GM12875 (cell line): ENCODE measurements around the gene NKX1-1.

Experiments used
- H3K4me3 ChIP-seq: one replicate; pipeline ENCODE4 v1.5.1; 2011; ENCODE audit warnings: low read depth, low read length, control low read depth
- TF ChIP-seq, protein P1 (sequence below): IDR thresholded peaks from 2 replicates; pipeline ENCODE4 v1.5.1; 2011; ENCODE audit warnings: low read depth, mild to moderate bottlenecking, control low read depth, inconsistent platforms, low read length, moderate library complexity, borderline replicate concordance; ENCODE audit not compliant: insufficient read depth

NKX1-1 gene

DNA sequence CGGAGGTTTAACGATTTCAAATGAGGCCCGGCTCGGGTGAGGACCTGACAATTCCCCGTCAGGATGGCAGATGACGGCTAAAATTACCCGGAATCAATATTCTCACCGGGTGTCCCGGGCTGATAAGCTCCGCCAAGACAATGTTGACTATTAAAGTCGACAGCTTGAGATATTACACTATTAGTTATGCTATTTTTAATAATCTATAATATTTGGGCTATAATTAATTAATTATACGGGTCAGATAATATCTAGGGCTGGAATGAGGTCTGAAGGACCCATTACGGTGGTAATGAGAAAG is 9.4 kb upstream of the NKX1-1 start:
- TF ChIP-seq, protein P1, sequence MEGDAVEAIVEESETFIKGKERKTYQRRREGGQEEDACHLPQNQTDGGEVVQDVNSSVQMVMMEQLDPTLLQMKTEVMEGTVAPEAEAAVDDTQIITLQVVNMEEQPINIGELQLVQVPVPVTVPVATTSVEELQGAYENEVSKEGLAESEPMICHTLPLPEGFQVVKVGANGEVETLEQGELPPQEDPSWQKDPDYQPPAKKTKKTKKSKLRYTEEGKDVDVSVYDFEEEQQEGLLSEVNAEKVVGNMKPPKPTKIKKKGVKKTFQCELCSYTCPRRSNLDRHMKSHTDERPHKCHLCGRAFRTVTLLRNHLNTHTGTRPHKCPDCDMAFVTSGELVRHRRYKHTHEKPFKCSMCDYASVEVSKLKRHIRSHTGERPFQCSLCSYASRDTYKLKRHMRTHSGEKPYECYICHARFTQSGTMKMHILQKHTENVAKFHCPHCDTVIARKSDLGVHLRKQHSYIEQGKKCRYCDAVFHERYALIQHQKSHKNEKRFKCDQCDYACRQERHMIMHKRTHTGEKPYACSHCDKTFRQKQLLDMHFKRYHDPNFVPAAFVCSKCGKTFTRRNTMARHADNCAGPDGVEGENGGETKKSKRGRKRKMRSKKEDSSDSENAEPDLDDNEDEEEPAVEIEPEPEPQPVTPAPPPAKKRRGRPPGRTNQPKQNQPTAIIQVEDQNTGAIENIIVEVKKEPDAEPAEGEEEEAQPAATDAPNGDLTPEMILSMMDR, result no peak
- H3K4me3 ChIP-seq, result no peak overlapping the region

DNA sequence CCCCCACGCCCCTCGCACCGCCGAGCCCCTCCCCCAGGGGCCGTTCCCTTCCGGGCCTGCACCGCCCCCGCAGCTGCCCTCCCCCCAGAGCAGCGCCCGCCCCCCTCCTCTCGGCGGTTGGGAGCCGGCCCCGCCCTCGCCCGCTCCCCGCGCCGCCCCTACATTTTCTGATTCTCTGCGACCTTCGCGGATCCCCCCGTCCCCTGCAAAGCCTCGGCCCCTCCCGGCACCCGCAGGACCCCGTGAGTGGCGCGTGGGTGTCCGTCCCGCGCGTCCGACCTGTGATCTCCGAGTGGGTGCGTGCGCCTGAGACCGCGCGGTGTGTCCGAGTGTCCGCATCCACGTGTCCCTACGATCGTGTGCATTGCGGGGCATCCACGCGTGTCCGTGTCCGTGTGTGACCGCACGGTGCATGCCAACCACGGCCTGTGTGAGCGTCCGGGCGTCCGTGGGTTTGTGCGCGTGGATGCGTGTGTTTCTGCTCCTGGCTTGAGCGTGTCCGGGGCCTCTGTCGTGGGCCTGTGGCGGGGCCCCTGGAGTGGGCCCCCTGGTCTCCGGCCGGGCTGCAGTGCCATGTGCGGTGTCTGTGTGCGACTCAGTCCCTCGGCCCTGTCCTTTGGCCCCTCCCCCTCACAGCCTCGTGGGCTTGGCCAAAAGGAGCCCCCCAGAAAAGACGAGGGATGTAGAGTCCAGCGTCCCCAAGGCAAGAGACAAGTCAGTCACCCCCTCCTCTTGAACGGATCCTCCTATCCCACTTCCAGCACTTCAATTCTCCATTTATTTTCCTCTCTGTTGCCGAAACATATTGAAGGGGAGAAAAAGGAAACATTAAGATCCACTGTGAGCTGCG is 8.8 kb upstream of the NKX1-1 start:
- H3K4me3 ChIP-seq, result no peak overlapping the region
- TF ChIP-seq, protein P1, result no peak

DNA sequence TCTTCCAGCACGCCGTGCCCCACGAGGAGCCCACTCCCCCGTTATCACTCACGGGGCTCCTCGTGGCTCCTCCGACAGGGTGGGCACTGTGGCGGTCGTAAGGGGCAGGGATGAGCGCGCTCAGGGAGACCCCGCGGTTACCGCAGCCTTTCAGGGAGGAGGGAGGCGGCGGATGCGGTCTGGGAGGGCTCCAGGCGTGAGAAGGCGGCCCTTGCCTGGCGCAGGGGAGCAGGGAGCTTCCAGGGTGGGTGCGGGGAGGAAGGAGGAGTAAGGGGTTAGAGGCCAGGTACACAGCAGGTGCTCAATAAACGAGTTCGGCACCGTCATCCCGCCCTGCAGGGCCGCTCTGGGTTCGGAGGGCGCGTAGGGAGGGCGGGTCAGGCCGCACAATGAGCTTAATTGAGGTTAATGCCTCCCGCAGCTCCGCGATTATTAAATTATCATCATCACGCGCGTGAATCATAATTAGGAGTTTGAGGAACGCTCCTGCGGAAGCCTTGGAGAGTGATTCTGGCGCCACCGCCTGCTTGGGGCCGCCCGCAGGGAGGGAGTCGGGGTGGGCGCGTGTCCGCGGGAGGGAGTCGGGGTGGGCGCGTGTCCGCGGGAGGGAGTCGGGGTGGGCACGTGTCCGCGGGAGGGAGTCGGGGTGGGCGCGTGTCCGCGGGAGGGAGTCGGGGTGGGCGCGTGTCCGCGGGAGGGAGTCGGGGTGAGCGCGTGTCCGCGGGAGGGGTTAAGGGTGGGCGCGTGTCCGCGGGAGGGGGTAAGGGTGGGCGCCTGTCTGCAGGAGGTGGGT is 7.6 kb upstream of the NKX1-1 start:
- H3K4me3 ChIP-seq, result no peak overlapping the region

DNA sequence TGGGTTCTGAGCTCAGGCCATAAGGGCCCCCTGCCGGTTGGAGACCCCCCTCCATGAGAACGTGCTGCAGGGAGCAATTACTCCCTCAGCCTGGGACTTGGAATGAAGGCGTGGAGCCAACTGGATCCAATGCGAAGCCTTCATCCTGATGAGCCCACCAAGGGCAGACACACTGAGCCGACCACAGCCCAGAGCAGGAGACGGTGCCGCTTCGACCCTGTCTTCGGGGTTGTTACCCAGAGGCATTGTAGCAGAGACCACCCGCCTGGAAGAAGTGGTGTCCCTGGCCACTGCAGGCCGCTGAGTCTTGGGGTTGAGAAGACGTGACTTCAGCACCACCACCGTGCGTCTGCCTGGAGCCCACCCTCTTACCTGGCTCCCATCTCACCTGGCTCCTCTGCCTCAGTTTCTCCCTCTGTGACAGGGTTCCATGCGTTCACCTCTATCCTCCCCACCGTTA is 7.0 kb upstream of the NKX1-1 start:
- H3K4me3 ChIP-seq, result no peak overlapping the region
- TF ChIP-seq, protein P1, result no peak

More for the DNA sequence above, 7.6 kb upstream of the NKX1-1 start:
- TF ChIP-seq, protein P1, result no peak

DNA sequence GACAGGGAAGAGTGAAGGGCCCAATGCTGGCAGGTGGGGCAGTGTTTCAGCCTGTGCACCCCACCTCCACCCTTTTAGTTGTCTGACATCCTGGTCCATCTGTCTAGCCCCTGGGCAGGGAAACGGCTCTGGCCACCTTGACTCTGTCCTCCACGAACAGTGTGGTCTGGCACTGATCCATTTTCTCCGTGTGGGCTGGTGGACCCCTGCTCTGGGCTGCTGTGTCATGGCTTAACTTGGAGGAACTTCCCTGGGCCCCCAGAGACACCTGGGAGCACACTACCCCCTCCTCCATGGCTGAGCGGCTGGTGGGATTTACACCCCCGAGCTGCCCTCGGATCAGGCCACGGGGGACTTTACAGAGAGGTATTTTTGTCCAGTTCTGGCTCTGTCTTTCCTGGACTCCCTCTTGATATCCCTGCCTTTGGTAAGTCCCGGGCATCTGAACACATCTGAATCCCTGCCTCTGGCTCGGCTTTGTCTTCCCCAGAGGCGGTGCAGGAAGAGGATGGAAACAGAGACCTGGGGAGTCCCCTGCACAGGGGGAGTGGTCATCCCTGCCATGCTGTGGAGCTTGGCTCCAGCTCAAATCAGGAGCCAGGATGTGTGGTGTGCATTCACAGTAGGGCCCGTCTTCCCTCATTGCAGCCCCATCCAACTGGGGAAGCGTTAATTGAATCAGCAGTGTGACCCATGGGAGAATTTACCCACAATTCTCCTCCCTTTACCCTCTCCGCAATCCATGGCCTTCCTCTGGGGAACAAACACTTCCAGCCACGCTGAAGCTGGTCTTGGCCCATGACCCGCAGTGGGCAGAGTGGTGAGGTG is 6.3 kb upstream of the NKX1-1 start:
- TF ChIP-seq, protein P1, result no peak
- no peak overlapping the region for H3K4me3 ChIP-seq

DNA sequence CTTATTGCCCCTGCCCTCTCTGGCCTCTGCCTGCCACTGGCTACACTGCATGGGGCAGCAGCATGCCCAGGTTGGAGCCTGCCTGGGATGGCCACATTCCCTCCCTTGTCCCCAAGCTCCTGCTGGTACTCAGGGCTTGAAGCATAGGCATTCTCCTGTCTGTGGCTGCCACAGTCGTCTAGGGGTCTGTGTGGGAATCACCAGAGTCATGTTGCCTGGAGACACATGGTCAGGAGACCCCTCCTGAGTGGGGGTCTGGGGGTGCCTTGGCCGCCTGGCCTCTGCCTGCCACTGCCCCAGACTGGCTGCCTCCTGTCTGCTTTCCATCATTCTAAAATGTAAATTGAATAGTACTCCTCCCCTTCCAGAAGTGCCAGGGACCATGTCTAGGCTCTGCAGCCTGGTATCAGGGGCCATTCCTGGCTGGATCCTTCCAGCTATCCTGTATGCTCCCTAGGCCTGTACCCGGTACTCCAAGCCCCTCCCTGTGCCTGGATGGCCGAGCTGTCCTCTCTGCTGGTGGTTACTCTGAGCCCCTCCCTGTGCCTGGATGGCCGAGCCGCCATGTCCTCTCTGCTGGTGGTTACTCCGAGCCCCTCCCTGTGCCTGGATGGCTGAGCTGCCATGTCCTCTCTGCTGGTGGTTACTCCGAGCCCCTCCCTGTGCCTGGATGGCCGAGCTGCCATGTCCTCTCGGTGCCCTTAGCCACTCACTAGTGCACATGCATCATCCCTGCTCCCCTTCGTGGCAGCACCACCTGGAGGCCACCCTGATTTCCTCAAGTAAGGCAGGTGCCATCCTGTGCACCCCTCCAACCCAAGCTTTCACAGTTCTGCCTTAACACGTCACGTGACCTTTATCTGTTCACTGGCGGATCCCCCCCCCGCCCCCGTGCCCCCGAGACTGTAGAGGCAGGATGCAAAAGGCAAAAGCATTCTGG is 5.5 kb upstream of the NKX1-1 start:
- TF ChIP-seq, protein P1, result no peak
- no peak overlapping the region for H3K4me3 ChIP-seq
